HG02588 (cell line): Measurements from ENCODE around the gene PTMS.

Experiments used
- ATAC-seq: cut with Tn5 transposase; IDR thresholded peaks from one replicate; pipeline ENCODE4 v1.9.1; 2021; ENCODE audit warnings: mild to moderate bottlenecking, moderate library complexity; ENCODE audit not compliant: unreplicated experiment

The PTMS gene

GRCh38 chr12:6771509-6772330 lies 5.6 kb downstream of the PTMS start:
- ATAC-seq, result no peak

- no peak for ATAC-seq
These were observed 6.2 kb downstream of the PTMS start, which contains the start of gene LAG3 for GRCh38 chr12:6772331-6772695. Gene LAG3, plus strand, starts transcription at chr12:6772520. Its CDS starts 333 bp downstream, at chr12:6772853.

- no peak for ATAC-seq
These were observed 6.8 kb downstream of the PTMS start for GRCh38 chr12:6772726-6773589.

- ATAC-seq, result no peak
These were observed 7.6 kb downstream of the PTMS start for GRCh38 chr12:6773590-6774351.

- ATAC-seq, result no peak
These were observed 8.4 kb downstream of the PTMS start for GRCh38 chr12:6774499-6775062.

GRCh38 chr12:6775185-6776174 lies 9.3 kb downstream of the PTMS start:
- ATAC-seq, result no peak

GRCh38 chr12:6777386-6777785 lies 11.2 kb downstream of the PTMS start:
- ATAC-seq, result no peak

- no peak for ATAC-seq
These were observed 12.0 kb downstream of the PTMS start for GRCh38 chr12:6778217-6778573.

GRCh38 chr12:6778574-6779550 lies 12.7 kb downstream of the PTMS start:
- ATAC-seq, result peak; percentile 75

GRCh38 chr12:6779708-6780432 lies 13.7 kb downstream of the PTMS start:
- no peak for ATAC-seq

GRCh38 chr12:6780573-6780972 lies 14.4 kb downstream of the PTMS start:
- no peak for ATAC-seq

- ATAC-seq, result no peak
These were observed 16.0 kb downstream of the PTMS start for GRCh38 chr12:6782119-6782518.

- ATAC-seq, result no peak
These were observed 16.8 kb downstream of the PTMS start for GRCh38 chr12:6782850-6783566.

- ATAC-seq, result no peak
These were observed 17.7 kb downstream of the PTMS start for GRCh38 chr12:6783828-6784227.

GRCh38 chr12:6784296-6784695 lies 18.1 kb downstream of the PTMS start:
- ATAC-seq, result no peak

GRCh38 chr12:6784761-6785160 lies 18.6 kb downstream of the PTMS start:
- no peak for ATAC-seq

GRCh38 chr12:6786416-6787094 lies 20.4 kb downstream of the PTMS start:
- ATAC-seq, result no peak
